ENCODE data around the gene EVI5L.

Gene EVI5L

GRCh38 chr19:7818806-7819205 lies 11.2 kb upstream of the EVI5L start:
- no peak for DNase-seq

- DNase-seq, result no peak
Measured at GRCh38 chr19:7819337-7819736, 10.7 kb upstream of the EVI5L start.

- no peak for DNase-seq
Measured at GRCh38 chr19:7820588-7820987, 9.4 kb upstream of the EVI5L start.

- DNase-seq, result no peak
Measured at GRCh38 chr19:7822910-7823515, 7.0 kb upstream of the EVI5L start.

GRCh38 chr19:7823686-7824301 lies 6.2 kb upstream of the EVI5L start:
- DNase-seq, result no peak

GRCh38 chr19:7829166-7829520 lies 875 bp upstream of the EVI5L start:
- no peak for DNase-seq

- no peak for DNase-seq
Measured at GRCh38 chr19:7830272-7830771, 304 bp downstream of the EVI5L start.

- DNase-seq, result no peak
Measured at GRCh38 chr19:7830823-7831222, 805 bp downstream of the EVI5L start.

- DNase-seq, result no peak
Measured at GRCh38 chr19:7831452-7831851, 1.4 kb downstream of the EVI5L start.

GRCh38 chr19:7832009-7832408 lies 2.0 kb downstream of the EVI5L start:
- DNase-seq, result no peak

GRCh38 chr19:7832781-7833180 lies 2.8 kb downstream of the EVI5L start:
- DNase-seq, result no peak

GRCh38 chr19:7833225-7834099 lies 3.4 kb downstream of the EVI5L start:
- DNase-seq, result no peak

GRCh38 chr19:7839476-7839875 lies 9.5 kb downstream of the EVI5L start:
- DNase-seq, result no peak

- no peak for DNase-seq
Measured at GRCh38 chr19:7840629-7841028, 10.6 kb downstream of the EVI5L start.

- no peak for DNase-seq
Measured at GRCh38 chr19:7841751-7842660, 12.0 kb downstream of the EVI5L start.

- DNase-seq, result no peak
Measured at GRCh38 chr19:7842661-7843294, 12.8 kb downstream of the EVI5L start.

- DNase-seq, result no peak
Measured at GRCh38 chr19:7843521-7843920, 13.5 kb downstream of the EVI5L start.

- no peak for DNase-seq
Measured at GRCh38 chr19:7844405-7844804, 14.4 kb downstream of the EVI5L start.

GRCh38 chr19:7844951-7845350 lies 14.9 kb downstream of the EVI5L start:
- DNase-seq, result no peak

GRCh38 chr19:7845390-7846154 lies 15.6 kb downstream of the EVI5L start:
- DNase-seq, result no peak

- no peak for DNase-seq
Measured at GRCh38 chr19:7846155-7846646, 16.2 kb downstream of the EVI5L start.
